RWPE2 (cell line): ENCODE measurements around the gene ADORA1.

ENCODE experiments used
- ATAC-seq: fragments of 200-7000 bp; cut with Tn5 transposase; 3 replicates; pipeline ENCODE4 v1.9.1; 2021; ENCODE audit warnings: low read depth
- DNase-seq: peaks from one replicate; pipeline ENCODE4 v3.0.0-alpha.2; 2020; ENCODE audit warnings: low spot score
- H3K27ac ChIP-seq: fragments of 450-650 bp; 2 replicates; pipeline ENCODE4 v1.5.1; 2017; ENCODE audit warnings: mild to moderate bottlenecking; ENCODE audit not compliant: poor library complexity, severe bottlenecking
- H3K27me3 ChIP-seq: fragments of 250-450 bp; sonication (Bioruptor Pico); 2 replicates; pipeline ENCODE4 v1.5.1; 2021; ENCODE audit warnings: mild to moderate bottlenecking, moderate library complexity; ENCODE audit not compliant: insufficient read depth, poor library complexity, severe bottlenecking
- H3K36me3 ChIP-seq: fragments of 250-450 bp; sonication (Bioruptor Pico); 2 replicates; pipeline ENCODE4 v1.5.1; 2020; ENCODE audit warnings: low read depth, mild to moderate bottlenecking, moderate library complexity
- H3K4me1 ChIP-seq: fragments of 250-450 bp; sonication (Bioruptor Pico); 2 replicates; pipeline ENCODE4 v1.5.1; 2021; ENCODE audit warnings: mild to moderate bottlenecking, moderate library complexity; ENCODE audit not compliant: insufficient read depth, poor library complexity, severe bottlenecking
- H3K4me3 ChIP-seq: fragments of 250-450 bp; sonication (Bioruptor Pico); 2 replicates; pipeline ENCODE4 v1.5.1; 2021; ENCODE audit warnings: mild to moderate bottlenecking, moderate library complexity; ENCODE audit not compliant: severe bottlenecking
- H3K9me3 ChIP-seq: fragments of 250-450 bp; sonication (Bioruptor Pico); 2 replicates; pipeline ENCODE4 v1.5.1; 2021; ENCODE audit warnings: mild to moderate bottlenecking, moderate library complexity; ENCODE audit not compliant: severe bottlenecking
- CTCF ChIP-seq: fragments of 450-650 bp; IDR thresholded peaks from one replicate; pipeline ENCODE4 v1.5.1; 2017; ENCODE audit warnings: mild to moderate bottlenecking, moderate library complexity; ENCODE audit not compliant: poor library complexity, severe bottlenecking

The ADORA1 gene

GRCh38 chr1:203142124-203142523 is 14.6 kb downstream of the ADORA1 start:
- H3K4me1 ChIP-seq: no peaks in the 10 kb centered on the region
- H3K4me3 ChIP-seq: no peak overlapping the region
- TF ChIP-seq CTCF: no peak
- H3K36me3 ChIP-seq: no peaks in the 10 kb centered on the region
- ATAC-seq (no peak), DNase-seq (no peak)
- no peaks in the 10 kb centered on the region for H3K9me3 ChIP-seq
- H3K27ac ChIP-seq: no peak overlapping the region
- H3K27me3 ChIP-seq: no peaks in the 10 kb centered on the region

- Histone ChIP-seq H3K27me3 (no peaks in the 10 kb centered on the region), H3K4me1 (no peaks in the 10 kb centered on the region), H3K9me3 (no peaks in the 10 kb centered on the region), H3K4me3 (no peak overlapping the region), H3K36me3 (no peaks in the 10 kb centered on the region), H3K27ac (no peak overlapping the region)
- TF ChIP-seq CTCF: no peak
- no peak for DNase-seq
- ATAC-seq: no peak
Measured at GRCh38 chr1:203142684-203143408, 15.3 kb downstream of the ADORA1 start.

- ATAC-seq (no peak), DNase-seq (no peak)
- no peak overlapping the region for H3K27ac ChIP-seq
- H3K4me1 ChIP-seq: no peaks in the 10 kb centered on the region
- no peaks in the 10 kb centered on the region for H3K36me3 ChIP-seq
- no peaks in the 10 kb centered on the region for H3K27me3 ChIP-seq
- no peak overlapping the region for H3K4me3 ChIP-seq
- H3K9me3 ChIP-seq: no peaks in the 10 kb centered on the region
- TF ChIP-seq CTCF: no peak
Measured at GRCh38 chr1:203143641-203144040, 16.1 kb downstream of the ADORA1 start.

GRCh38 chr1:203144661-203145060 is 17.1 kb downstream of the ADORA1 start:
- no peaks in the 10 kb centered on the region for H3K9me3 ChIP-seq
- H3K27me3 ChIP-seq: no peaks in the 10 kb centered on the region
- peak; percentile 45; the same call in 2 of the 3 replicates for ATAC-seq
- H3K4me1 ChIP-seq: no peaks in the 10 kb centered on the region
- H3K36me3 ChIP-seq: no peaks in the 10 kb centered on the region
- no peak for TF ChIP-seq CTCF
- DNase-seq: no peak
- H3K4me3 ChIP-seq: no peak overlapping the region
- H3K27ac ChIP-seq: no peak overlapping the region

GRCh38 chr1:203145321-203146041 is 18.0 kb downstream of the ADORA1 start:
- Histone ChIP-seq H3K27me3 (no peaks in the 10 kb centered on the region), H3K9me3 (no peaks in the 10 kb centered on the region), H3K4me3 (no peak overlapping the region), H3K36me3 (no peaks in the 10 kb centered on the region), H3K27ac (no peak overlapping the region), H3K4me1 (no peaks in the 10 kb centered on the region)
- DNase-seq (no peak), ATAC-seq (no peak)
- no peak for TF ChIP-seq CTCF
